ENCODE measurements around the gene MRPL37.

DNA sequence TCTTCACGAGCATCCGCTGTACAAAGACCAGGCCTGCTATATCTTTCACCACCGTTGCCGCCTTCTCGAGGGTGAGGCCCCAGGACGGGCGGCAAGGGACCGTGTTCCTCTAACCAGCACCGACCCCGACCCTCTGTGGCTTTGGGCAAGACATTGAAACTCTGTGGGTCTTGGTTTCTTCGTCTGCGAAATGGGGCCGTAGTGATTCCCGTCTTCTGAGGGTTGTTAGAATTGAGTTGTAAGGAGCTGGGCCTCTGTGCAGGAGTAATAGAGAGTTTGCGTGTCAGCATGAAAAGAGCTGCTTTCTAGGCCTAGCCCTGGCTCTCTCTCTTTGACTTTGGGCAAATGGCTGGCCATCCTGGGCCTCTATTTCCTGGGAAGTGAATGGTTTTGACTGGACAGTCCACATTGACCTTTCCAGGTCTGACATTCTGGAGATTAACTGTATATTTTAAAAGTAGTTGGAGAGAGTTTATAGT is 591 bp downstream of the MRPL37 start:
- TF ChIP-seq, protein P1, sequence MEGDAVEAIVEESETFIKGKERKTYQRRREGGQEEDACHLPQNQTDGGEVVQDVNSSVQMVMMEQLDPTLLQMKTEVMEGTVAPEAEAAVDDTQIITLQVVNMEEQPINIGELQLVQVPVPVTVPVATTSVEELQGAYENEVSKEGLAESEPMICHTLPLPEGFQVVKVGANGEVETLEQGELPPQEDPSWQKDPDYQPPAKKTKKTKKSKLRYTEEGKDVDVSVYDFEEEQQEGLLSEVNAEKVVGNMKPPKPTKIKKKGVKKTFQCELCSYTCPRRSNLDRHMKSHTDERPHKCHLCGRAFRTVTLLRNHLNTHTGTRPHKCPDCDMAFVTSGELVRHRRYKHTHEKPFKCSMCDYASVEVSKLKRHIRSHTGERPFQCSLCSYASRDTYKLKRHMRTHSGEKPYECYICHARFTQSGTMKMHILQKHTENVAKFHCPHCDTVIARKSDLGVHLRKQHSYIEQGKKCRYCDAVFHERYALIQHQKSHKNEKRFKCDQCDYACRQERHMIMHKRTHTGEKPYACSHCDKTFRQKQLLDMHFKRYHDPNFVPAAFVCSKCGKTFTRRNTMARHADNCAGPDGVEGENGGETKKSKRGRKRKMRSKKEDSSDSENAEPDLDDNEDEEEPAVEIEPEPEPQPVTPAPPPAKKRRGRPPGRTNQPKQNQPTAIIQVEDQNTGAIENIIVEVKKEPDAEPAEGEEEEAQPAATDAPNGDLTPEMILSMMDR (IDR thresholded peaks at IDR 0.05) = no peak
- TF ChIP-seq POLR2A (IDR thresholded peaks at IDR 0.05) = no peak

All from adrenal gland (tissue), 5 donors.